Transverse colon (tissue), 4 donors: ENCODE data around the gene STRIP1.

Experiments used
- EP300 ChIP-seq: sonication (generic); formaldehyde crosslinking; IDR thresholded peaks from one replicate; pipeline ENCODE4 v1.6.1; 2017; ENCODE audit warnings: antibody characterized with exemption, low read depth
- POLR2A ChIP-seq: fragments of 450-650 bp; IDR thresholded peaks from one replicate; pipeline ENCODE4 v1.6.1; 2016; ENCODE audit warnings: antibody characterized with exemption, mild to moderate bottlenecking, moderate library complexity
- POLR2AphosphoS5 ChIP-seq, 3 donors: sonication (generic); formaldehyde crosslinking; IDR thresholded peaks; one replicate each; pipeline ENCODE4 v1.6.1; 2016; ENCODE audit warnings: antibody characterized with exemption in 3 of 3
- TF ChIP-seq, protein P1 (sequence below), 5 experiments: fragments of 200-600 bp in 3 of 5; fragments of 450-650 bp in 2 of 5; sonication (generic) in 3 of 5; IDR thresholded peaks; 1 replicate in 2 of 5; 2 replicates in 3 of 5; pipeline ENCODE4 v1.5.1; 2016 to 2017; ENCODE audit warnings: antibody characterized with exemption in 5 of 5, inconsistent platforms in 3 of 5, mild to moderate bottlenecking in 2 of 5, moderate library complexity in 1 of 5

DNA sequence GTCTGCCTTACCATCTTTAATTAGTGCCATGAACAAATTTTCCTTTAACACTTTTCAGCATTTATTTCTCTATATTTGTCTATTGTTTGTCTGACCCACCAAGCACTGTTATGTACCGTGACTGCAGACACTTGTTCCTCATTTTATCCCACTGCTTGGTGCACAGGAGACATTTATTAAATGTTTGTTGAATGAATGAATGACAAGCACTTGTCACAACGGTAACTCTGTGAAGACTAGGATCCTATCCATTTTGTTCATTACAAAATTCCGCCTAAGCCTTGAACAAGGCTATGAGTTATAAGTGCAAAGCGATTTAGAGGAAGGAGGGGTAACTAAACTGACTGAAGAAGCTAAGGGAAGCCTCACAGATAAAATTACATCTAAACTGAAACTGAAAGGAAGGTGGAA lies 379 bp upstream of the STRIP1 start:
- TF ChIP-seq, protein P1, sequence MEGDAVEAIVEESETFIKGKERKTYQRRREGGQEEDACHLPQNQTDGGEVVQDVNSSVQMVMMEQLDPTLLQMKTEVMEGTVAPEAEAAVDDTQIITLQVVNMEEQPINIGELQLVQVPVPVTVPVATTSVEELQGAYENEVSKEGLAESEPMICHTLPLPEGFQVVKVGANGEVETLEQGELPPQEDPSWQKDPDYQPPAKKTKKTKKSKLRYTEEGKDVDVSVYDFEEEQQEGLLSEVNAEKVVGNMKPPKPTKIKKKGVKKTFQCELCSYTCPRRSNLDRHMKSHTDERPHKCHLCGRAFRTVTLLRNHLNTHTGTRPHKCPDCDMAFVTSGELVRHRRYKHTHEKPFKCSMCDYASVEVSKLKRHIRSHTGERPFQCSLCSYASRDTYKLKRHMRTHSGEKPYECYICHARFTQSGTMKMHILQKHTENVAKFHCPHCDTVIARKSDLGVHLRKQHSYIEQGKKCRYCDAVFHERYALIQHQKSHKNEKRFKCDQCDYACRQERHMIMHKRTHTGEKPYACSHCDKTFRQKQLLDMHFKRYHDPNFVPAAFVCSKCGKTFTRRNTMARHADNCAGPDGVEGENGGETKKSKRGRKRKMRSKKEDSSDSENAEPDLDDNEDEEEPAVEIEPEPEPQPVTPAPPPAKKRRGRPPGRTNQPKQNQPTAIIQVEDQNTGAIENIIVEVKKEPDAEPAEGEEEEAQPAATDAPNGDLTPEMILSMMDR (IDR thresholded peaks at IDR 0.05) = no peak
- TF ChIP-seq POLR2A (no peak), POLR2AphosphoS5 (IDR thresholded peaks at IDR 0.05) (no peak), EP300 (no peak)
